SH-SY5Y (cell line): ENCODE data around the gene CAT.

Experiments used
- GATA2 ChIP-seq: IDR thresholded peaks from 2 replicates; pipeline ENCODE4 v1.6.1; 2011; ENCODE audit warnings: mild to moderate bottlenecking, low read depth, low read length
- GATA3 ChIP-seq: IDR thresholded peaks from 2 replicates; pipeline ENCODE4 v1.6.1; 2011; ENCODE audit warnings: low read depth, mild to moderate bottlenecking, low read length, moderate library complexity

DNA sequence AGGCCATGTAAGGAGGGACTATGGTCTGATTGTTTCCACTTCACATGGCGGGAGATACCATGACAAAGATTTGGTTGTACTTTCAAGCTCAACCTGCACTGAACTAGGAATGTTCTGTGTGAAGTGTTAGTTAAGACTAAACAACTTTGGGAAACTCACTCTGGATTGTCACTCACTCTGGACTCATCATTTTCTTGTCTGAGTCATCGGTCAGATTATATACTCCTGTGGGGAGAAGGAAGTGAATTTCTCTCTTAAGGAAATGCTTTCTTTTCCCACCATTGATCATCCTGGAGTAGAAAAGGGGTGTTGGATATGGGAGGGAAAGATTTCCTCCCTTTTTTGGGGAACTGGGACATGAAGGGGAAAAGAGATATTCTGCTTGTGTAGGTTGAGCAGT is 26.9 kb upstream of the CAT start:
- TF ChIP-seq GATA2: no peak
- TF ChIP-seq GATA3: no peak
